Breast epithelium (tissue), 4 donors: ENCODE data around the gene PRSS38. TPM values are rescaled to one million over a fixed set of nuclear protein-coding genes. Genes with fewer than 3 reads are reported as not detected.
"Not testable (repeated sequence)": the region's sequence is repeated elsewhere in the genome, so short reads cannot be mapped to it uniquely, and the experiment has no call there.

ENCODE experiments used
- DNase-seq, 2 donors: peaks; one replicate each; pipeline ENCODE4 v3.0.0-alpha.2; 2019; ENCODE audit warnings: low spot score in 2 of 2
- H3K27ac ChIP-seq, 2 donors: fragments of 200-600 bp; sonication (generic) in 1 of 2; one replicate each; pipeline ENCODE4 v1.5.1; 2016 to 2019; ENCODE audit warnings: mild to moderate bottlenecking in 1 of 2
- H3K27me3 ChIP-seq, 2 donors: fragments of 200-600 bp; sonication (generic) in 1 of 2; one replicate each; pipeline versions ENCODE4 v1.5.1 to v1.6.0; 2017 to 2019; ENCODE audit warnings: control low read depth in 1 of 2, mild to moderate bottlenecking in 1 of 2
- H3K36me3 ChIP-seq: fragments of 200-600 bp; one replicate; pipeline ENCODE4 v1.5.1; 2019
- H3K4me1 ChIP-seq, 2 donors: fragments of 200-600 bp; sonication (generic); one replicate each; pipeline ENCODE4 v1.5.1; 2016 to 2019; ENCODE audit warnings: control low read depth in 1 of 2
- H3K4me3 ChIP-seq, 3 donors: fragments of 200-600 bp; sonication (generic); 1 replicate in 2 of 3; 2 replicates in 1 of 3; pipeline ENCODE4 v1.5.1; 2016 to 2019; ENCODE audit warnings: mild to moderate bottlenecking in 3 of 3, moderate library complexity in 2 of 3
- H3K9me3 ChIP-seq, 2 donors: fragments of 200-600 bp; sonication (generic) in 1 of 2; one replicate each; pipeline ENCODE4 v1.5.1; 2016 to 2019; ENCODE audit warnings: control low read depth in 1 of 2
- CTCF ChIP-seq, 3 donors: fragments of 450-650 bp; IDR thresholded peaks; one replicate each; pipeline ENCODE4 v1.5.1; 2016 to 2017; ENCODE audit warnings: antibody characterized with exemption in 3 of 3, mild to moderate bottlenecking in 3 of 3, moderate library complexity in 3 of 3
- POLR2A ChIP-seq: fragments of 450-650 bp; IDR thresholded peaks from one replicate; pipeline ENCODE4 v1.6.1; 2016; ENCODE audit warnings: antibody characterized with exemption, mild to moderate bottlenecking, moderate library complexity
- POLR2AphosphoS5 ChIP-seq, 3 donors: sonication (generic); formaldehyde crosslinking; IDR thresholded peaks; one replicate each; pipeline ENCODE4 v1.6.1; 2017; ENCODE audit warnings: antibody characterized with exemption in 3 of 3
- intact Hi-C: fragments of 100-400 bp; cut with DNase I; formaldehyde crosslinking; loops from one replicate; pipeline ENCODE4 v1.15.1; 2023; ENCODE audit warnings: low total_unique reads
- total RNA-seq, 3 donors: library from RNA; depleted of rRNA; stranded (reverse); fragments of >200 nt; gene quantifications; one replicate each; pipeline ENCODE4 v1.1.0, GENCODE V29; 2016

The PRSS38 gene
- total RNA-seq, 3 donors from 2014 or later, result not detected

GRCh38 chr1:227846265-227846858 lies 30.9 kb downstream of the PRSS38 start:
- no peak for TF ChIP-seq POLR2AphosphoS5 (IDR thresholded peaks at IDR 0.05)
- no peak for TF ChIP-seq POLR2A
- TF ChIP-seq CTCF (IDR thresholded peaks at IDR 0.05), result no peak

GRCh38 chr1:227847046-227847445 lies 31.6 kb downstream of the PRSS38 start:
- H3K27me3 ChIP-seq, intact Hi-C loops: not testable (repeated sequence)

More at GRCh38 chr1:227846265-227846858, 30.9 kb downstream of the PRSS38 start:
- no peaks in the 10 kb centered on the region for H3K4me1 ChIP-seq
- peaks cover 0 to 3% of the 10 kb centered on the region in 2 donors for H3K9me3 ChIP-seq
- H3K27me3 ChIP-seq, result no peaks in the 10 kb centered on the region
- intact Hi-C loops, result no loop called here
- H3K36me3 ChIP-seq, result no peaks in the 10 kb centered on the region
- DNase-seq, result no peak
- no peak overlapping the region for H3K4me3 ChIP-seq
- H3K27ac ChIP-seq, result no peak overlapping the region

GRCh38 chr1:227848430-227848932 lies 33.0 kb downstream of the PRSS38 start:
- no peak overlapping the region for H3K4me3 ChIP-seq
- H3K36me3 ChIP-seq, result no peaks in the 10 kb centered on the region
- intact Hi-C loops, result no loop called here
- no peak for DNase-seq
- peaks cover 0 to 3% of the 10 kb centered on the region in 2 donors for H3K9me3 ChIP-seq
- no peaks in the 10 kb centered on the region for H3K4me1 ChIP-seq
- H3K27ac ChIP-seq, result no peak overlapping the region
- TF ChIP-seq CTCF (IDR thresholded peaks at IDR 0.05) (no peak), POLR2A (no peak), POLR2AphosphoS5 (IDR thresholded peaks at IDR 0.05) (no peak)
- H3K27me3 ChIP-seq, result no peaks in the 10 kb centered on the region

More at GRCh38 chr1:227847046-227847445, 31.6 kb downstream of the PRSS38 start:
- not testable (repeated sequence) for DNase-seq, H3K27ac ChIP-seq, H3K4me1 ChIP-seq, H3K9me3 ChIP-seq, H3K4me3 ChIP-seq, H3K36me3 ChIP-seq

GRCh38 chr1:227849251-227849650 lies 33.8 kb downstream of the PRSS38 start:
- intact Hi-C loops, result no loop called here
- no peak for TF ChIP-seq POLR2AphosphoS5 (IDR thresholded peaks at IDR 0.05)
- no peak for TF ChIP-seq CTCF (IDR thresholded peaks at IDR 0.05)
- TF ChIP-seq POLR2A, result no peak
- Histone ChIP-seq H3K27ac (no peak overlapping the region), H3K4me3 (no peak overlapping the region), H3K9me3 (peaks cover 0 to 3% of the 10 kb centered on the region in 2 donors), H3K27me3 (no peaks in the 10 kb centered on the region), H3K36me3 (no peaks in the 10 kb centered on the region), H3K4me1 (no peaks in the 10 kb centered on the region)
- DNase-seq, result no peak

- TF ChIP-seq CTCF (IDR thresholded peaks at IDR 0.05) (no peak), POLR2AphosphoS5 (IDR thresholded peaks at IDR 0.05) (no peak), POLR2A (no peak)
- DNase-seq, result no peak
- intact Hi-C loops, result no loop called here
- Histone ChIP-seq H3K4me3 (no peak overlapping the region), H3K36me3 (no peaks in the 10 kb centered on the region), H3K9me3 (no peaks in the 10 kb centered on the region), H3K4me1 (no peaks in the 10 kb centered on the region), H3K27ac (no peak overlapping the region), H3K27me3 (no peaks in the 10 kb centered on the region)
Measured at GRCh38 chr1:227854189-227854588, 38.7 kb downstream of the PRSS38 start.
